Endodermal cell (in vitro differentiated cells): ENCODE data around the gene C11orf71. TPM values are rescaled to one million over a fixed set of nuclear protein-coding genes. Genes with fewer than 3 reads are reported as not detected.

ENCODE experiments used
- DNase-seq: peaks from one replicate; pipeline ENCODE4 v3.0.0-alpha.2; 2017
- H3K27ac ChIP-seq: 2 replicates; pipeline ENCODE4 v1.5.1; 2013; ENCODE audit warnings: mild to moderate bottlenecking, low read depth, low read length, moderate library complexity
- H3K27me3 ChIP-seq: 2 replicates; pipeline ENCODE4 v1.6.1; 2013; ENCODE audit warnings: mild to moderate bottlenecking, low read length, moderate library complexity; ENCODE audit not compliant: insufficient read depth, control insufficient read depth, poor library complexity, severe bottlenecking
- H3K36me3 ChIP-seq: 2 replicates; pipeline ENCODE4 v1.7.0; 2013; ENCODE audit warnings: mild to moderate bottlenecking, low read length, moderate library complexity; ENCODE audit not compliant: control insufficient read depth, insufficient read depth
- H3K4me1 ChIP-seq: one replicate; pipeline ENCODE4 v1.7.0; 2013; ENCODE audit warnings: low read length; ENCODE audit not compliant: control insufficient read depth, insufficient read depth
- H3K4me3 ChIP-seq: 2 replicates; pipeline ENCODE4 v1.5.1; 2013; ENCODE audit warnings: mild to moderate bottlenecking, low read length, moderate library complexity
- H3K9ac ChIP-seq: 2 replicates; pipeline ENCODE4 v1.6.1; 2013; ENCODE audit warnings: mild to moderate bottlenecking, low read length, moderate library complexity; ENCODE audit not compliant: poor library complexity, severe bottlenecking; ENCODE audit errors: extremely low read depth
- H3K9me3 ChIP-seq: 2 replicates; pipeline ENCODE4 v1.6.1; 2013; ENCODE audit warnings: mild to moderate bottlenecking, low read length, moderate library complexity; ENCODE audit not compliant: control insufficient read depth
- H3K27ac Mint-ChIP-seq: 2 replicates; pipeline ENCODE4 v1.8.0; 2020; ENCODE audit warnings: mixed read lengths
- H3K27me3 Mint-ChIP-seq: 2 replicates; pipeline ENCODE4 v1.8.0; 2021; ENCODE audit warnings: mild to moderate bottlenecking, mixed read lengths; ENCODE audit not compliant: insufficient read depth
- H3K36me3 Mint-ChIP-seq: 2 replicates; pipeline ENCODE4 v1.8.0; 2020; ENCODE audit warnings: low read depth, mixed read lengths
- H3K4me1 Mint-ChIP-seq: 2 replicates; pipeline ENCODE4 v1.8.0; 2020; ENCODE audit warnings: mixed read lengths
- H3K4me3 Mint-ChIP-seq: 2 replicates; pipeline ENCODE4 v1.8.0; 2020; ENCODE audit warnings: mild to moderate bottlenecking, moderate library complexity, mixed read lengths
- H3K9me3 Mint-ChIP-seq: 2 replicates; pipeline ENCODE4 v1.8.0; 2020; ENCODE audit warnings: mild to moderate bottlenecking, mixed read lengths
- WGBS, 2 experiments: methylation state at CpG; one replicate each; pipeline versions ENCODE4 v1.1.5 to v1.1.7; 2013; ENCODE audit warnings: missing lambda C conversion rate in 2 of 2, mixed read lengths in 1 of 2; ENCODE audit not compliant: insufficient coverage in 1 of 2, insufficient read length in 1 of 2; 5-methylcytosine and 5-hydroxymethylcytosine counted together
- total RNA-seq, 2 donors: library from RNA; stranded (reverse); fragmentation: NEBNext Ultra II Directional in 1 of 2; extraction: Animal tissue kit (Norgen Biotek cat#: 25700) in 1 of 2; gene quantifications; 2 replicates in 1 of 2; 3 replicates in 1 of 2; pipeline ENCODE4 v1.2.1, GENCODE V29; 2021
- TF ChIP-seq, protein P1 (sequence below): fragments of 200-600 bp; sonication (generic); conservative IDR thresholded peaks from 2 replicates; pipeline ENCODE4 v1.5.0; 2021; ENCODE audit warnings: antibody characterized with exemption, mild to moderate bottlenecking

The C11orf71 gene
- total RNA-seq, 2 donors from 2014 or later, result 6.2 to 10.0 TPM

DNA sequence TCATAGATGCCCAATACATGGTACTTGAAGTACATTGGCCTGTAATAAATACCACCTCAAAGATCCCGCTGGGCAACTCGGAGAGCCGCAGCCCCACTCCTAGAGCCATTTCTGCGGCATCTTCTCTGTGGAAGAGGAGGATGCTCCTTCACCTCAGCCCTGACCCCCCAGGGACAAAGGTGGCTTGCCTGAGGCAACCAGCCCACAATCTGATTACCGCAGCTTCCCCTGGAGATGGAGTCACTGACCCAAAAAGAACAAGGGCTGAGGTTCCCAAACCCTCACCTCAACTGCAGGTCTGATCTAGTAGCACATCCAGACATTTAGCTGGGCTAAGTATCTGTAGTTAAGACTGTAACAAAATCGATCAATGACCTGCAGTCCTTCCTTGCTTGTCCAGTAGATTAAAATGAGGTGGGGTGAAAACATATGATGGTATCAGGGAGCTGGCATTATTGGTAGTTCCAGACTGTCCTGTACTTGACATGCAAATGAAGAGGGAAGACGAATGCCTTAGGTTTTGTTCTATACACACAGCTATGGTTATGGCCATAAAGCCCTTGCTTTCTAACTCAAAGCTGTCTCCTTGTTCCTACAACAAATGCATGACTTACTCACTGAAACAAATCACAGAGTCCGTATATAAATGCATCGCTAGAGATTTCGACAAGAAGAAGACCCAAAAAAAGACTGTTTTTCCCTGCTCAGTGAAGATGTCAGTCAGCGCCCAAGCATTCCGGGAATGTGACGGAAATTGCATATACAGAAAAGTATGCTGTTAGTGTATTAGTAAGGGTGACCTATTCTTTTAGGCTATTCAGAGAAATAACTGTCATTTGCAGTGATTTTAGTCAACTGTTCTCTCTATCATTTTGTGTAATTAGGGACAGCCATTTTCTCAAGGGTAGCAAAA lies 33.7 kb downstream of the C11orf71 start:
- WGBS, 2 experiments, result 90 to 93% methylated on average over 13 of the region's 13 CpGs
- no peaks in the 10 kb centered on the region for H3K9me3 Mint-ChIP-seq
- Histone ChIP-seq H3K27me3 (no peaks in the 10 kb centered on the region), H3K36me3 (no peaks in the 10 kb centered on the region), H3K4me3 (no peak overlapping the region), H3K4me1 (no peaks in the 10 kb centered on the region), H3K9ac (no peak overlapping the region), H3K27ac (no peak overlapping the region), H3K9me3 (no peaks in the 10 kb centered on the region)
- no peak overlapping the region for H3K27ac Mint-ChIP-seq
- H3K4me1 Mint-ChIP-seq, result peaks cover 17% of the 10 kb centered on the region
- DNase-seq, result no peak
- no peak overlapping the region for H3K4me3 Mint-ChIP-seq
- H3K27me3 Mint-ChIP-seq, result no peaks in the 10 kb centered on the region
- TF ChIP-seq, protein P1, sequence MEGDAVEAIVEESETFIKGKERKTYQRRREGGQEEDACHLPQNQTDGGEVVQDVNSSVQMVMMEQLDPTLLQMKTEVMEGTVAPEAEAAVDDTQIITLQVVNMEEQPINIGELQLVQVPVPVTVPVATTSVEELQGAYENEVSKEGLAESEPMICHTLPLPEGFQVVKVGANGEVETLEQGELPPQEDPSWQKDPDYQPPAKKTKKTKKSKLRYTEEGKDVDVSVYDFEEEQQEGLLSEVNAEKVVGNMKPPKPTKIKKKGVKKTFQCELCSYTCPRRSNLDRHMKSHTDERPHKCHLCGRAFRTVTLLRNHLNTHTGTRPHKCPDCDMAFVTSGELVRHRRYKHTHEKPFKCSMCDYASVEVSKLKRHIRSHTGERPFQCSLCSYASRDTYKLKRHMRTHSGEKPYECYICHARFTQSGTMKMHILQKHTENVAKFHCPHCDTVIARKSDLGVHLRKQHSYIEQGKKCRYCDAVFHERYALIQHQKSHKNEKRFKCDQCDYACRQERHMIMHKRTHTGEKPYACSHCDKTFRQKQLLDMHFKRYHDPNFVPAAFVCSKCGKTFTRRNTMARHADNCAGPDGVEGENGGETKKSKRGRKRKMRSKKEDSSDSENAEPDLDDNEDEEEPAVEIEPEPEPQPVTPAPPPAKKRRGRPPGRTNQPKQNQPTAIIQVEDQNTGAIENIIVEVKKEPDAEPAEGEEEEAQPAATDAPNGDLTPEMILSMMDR, result no peak
- no peaks in the 10 kb centered on the region for H3K36me3 Mint-ChIP-seq

DNA sequence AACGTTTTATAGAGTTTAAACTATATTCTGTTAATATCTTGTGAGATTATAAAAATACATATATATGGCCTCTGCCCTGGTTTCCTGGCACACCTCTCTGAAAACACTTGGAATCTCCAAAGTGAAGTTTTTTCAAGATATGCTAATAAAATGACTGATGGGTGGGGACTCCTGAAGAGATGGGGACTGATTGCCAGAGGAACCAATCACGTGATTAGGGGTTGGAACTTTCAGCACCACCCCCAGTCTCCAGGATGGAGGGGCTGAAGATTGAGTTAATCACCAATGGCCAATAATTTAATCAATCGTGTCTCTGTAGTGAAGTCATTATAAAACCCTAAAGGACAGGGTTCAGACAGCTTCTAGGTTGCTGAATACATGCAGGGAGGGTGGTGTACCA lies 37.4 kb downstream of the C11orf71 start:
- no peaks in the 10 kb centered on the region for H3K36me3 Mint-ChIP-seq
- no peak overlapping the region for H3K4me3 ChIP-seq
- H3K27ac ChIP-seq, result no peak overlapping the region
- WGBS, 2 experiments, result 91% methylated on average over 2 of the region's 3 CpGs; no CpG with 5 or more reads in 1 of the 2 experiments
- no peaks in the 10 kb centered on the region for H3K9me3 Mint-ChIP-seq
- peaks cover 9% of the 10 kb centered on the region for H3K4me1 Mint-ChIP-seq
- no peak overlapping the region for H3K4me3 Mint-ChIP-seq
- no peaks in the 10 kb centered on the region for H3K27me3 Mint-ChIP-seq
- no peaks in the 10 kb centered on the region for H3K4me1 ChIP-seq
- no peak for DNase-seq
- H3K27me3 ChIP-seq, result no peaks in the 10 kb centered on the region
- H3K9me3 ChIP-seq, result no peaks in the 10 kb centered on the region
- TF ChIP-seq, protein P1, result no peak
- no peak overlapping the region for H3K9ac ChIP-seq
- H3K27ac Mint-ChIP-seq, result no peak overlapping the region
- H3K36me3 ChIP-seq, result no peaks in the 10 kb centered on the region

DNA sequence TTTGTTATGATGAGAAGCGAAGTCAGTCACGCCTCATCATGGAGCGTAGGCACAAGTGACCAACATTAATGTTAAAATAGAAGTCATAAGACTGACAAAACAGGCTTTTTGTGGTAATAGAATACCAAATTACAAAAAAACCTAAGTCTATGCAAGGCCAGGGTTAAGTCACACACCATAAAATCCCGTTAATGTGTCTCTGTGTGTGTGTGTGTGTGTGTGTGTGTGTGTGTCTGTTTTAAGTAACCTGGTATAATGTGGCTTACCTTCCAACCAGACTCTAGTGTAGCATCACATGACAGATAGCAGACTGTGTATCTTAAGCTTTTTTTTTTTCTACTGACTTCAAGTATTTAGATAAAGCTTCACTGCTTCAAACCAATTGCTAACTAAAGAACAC lies 38.0 kb downstream of the C11orf71 start:
- no peak for DNase-seq
- TF ChIP-seq, protein P1, result no peak
- H3K9me3 ChIP-seq, result no peaks in the 10 kb centered on the region
- H3K27ac ChIP-seq, result no peak overlapping the region
- no peaks in the 10 kb centered on the region for H3K36me3 Mint-ChIP-seq
- H3K4me3 Mint-ChIP-seq, result no peak overlapping the region
- H3K9me3 Mint-ChIP-seq, result no peaks in the 10 kb centered on the region
- peaks cover 4% of the 10 kb centered on the region for H3K4me1 Mint-ChIP-seq
- H3K4me1 ChIP-seq, result no peaks in the 10 kb centered on the region
- H3K27ac Mint-ChIP-seq, result no peak overlapping the region
- H3K4me3 ChIP-seq, result no peak overlapping the region
- 89% methylated on average over 4 of the region's 4 CpGs; no CpG with 5 or more reads in 1 of the 2 experiments for WGBS, 2 experiments
- no peaks in the 10 kb centered on the region for H3K27me3 ChIP-seq
- H3K27me3 Mint-ChIP-seq, result no peaks in the 10 kb centered on the region
- H3K9ac ChIP-seq, result no peak overlapping the region
- no peaks in the 10 kb centered on the region for H3K36me3 ChIP-seq
